Keratinocyte (primary cell): ENCODE measurements around the gene ZRSR2. TPM values are rescaled to one million over a fixed set of nuclear protein-coding genes. Genes with fewer than 3 reads are reported as not detected.

Experiments
- DNase-seq: peaks from one replicate; pipeline ENCODE4 v3.0.0-alpha.2; 2011; ENCODE audit warnings: low read depth, missing footprints, low spot score
- FAIRE-seq: peaks from 2 replicates; lab custom pipeline; 2011; peaks lifted over from hg19 to GRCh38; lab: Jason Lieb, UNC
- H2AFZ ChIP-seq: 2 replicates; pipeline ENCODE4 v1.6.0; 2012; ENCODE audit warnings: low read length, control low read depth, inconsistent platforms; ENCODE audit not compliant: control insufficient read depth
- H3K27ac ChIP-seq: 2 replicates; pipeline ENCODE4 v1.5.1; 2011; ENCODE audit warnings: low read length; ENCODE audit not compliant: control insufficient read depth, insufficient read depth
- H3K27me3 ChIP-seq: 3 replicates; pipeline ENCODE4 v1.6.0; 2011; ENCODE audit warnings: low read length; ENCODE audit not compliant: control insufficient read depth, insufficient read depth; ENCODE audit errors: extremely low read depth
- H3K36me3 ChIP-seq, 2 experiments: 2 replicates in 1 of 2; 3 replicates in 1 of 2; pipeline ENCODE4 v1.5.1; 2011; ENCODE audit warnings: low read length in 2 of 2, mild to moderate bottlenecking in 1 of 2; ENCODE audit not compliant: control insufficient read depth in 2 of 2, insufficient read depth in 2 of 2; ENCODE audit errors: extremely low read depth in 1 of 2
- H3K4me1 ChIP-seq: 3 replicates; pipeline ENCODE4 v1.5.1; 2011; ENCODE audit warnings: low read length; ENCODE audit not compliant: control insufficient read depth, insufficient read depth; ENCODE audit errors: extremely low read depth
- H3K4me2 ChIP-seq: 3 replicates; pipeline ENCODE4 v1.6.0; 2011; ENCODE audit warnings: low read depth, low read length; ENCODE audit not compliant: control insufficient read depth, insufficient read depth; ENCODE audit errors: extremely low read depth
- H3K4me3 ChIP-seq, 3 experiments: fragments of 200-600 bp in 1 of 3; sonication (generic) in 1 of 3; 2 replicates in 2 of 3; 3 replicates in 1 of 3; pipeline ENCODE4 v1.5.1; 2011 to 2016; ENCODE audit warnings: low read length in 3 of 3, mild to moderate bottlenecking in 3 of 3, control low read depth in 2 of 3, inconsistent platforms in 1 of 3, low read depth in 1 of 3, mixed read lengths in 1 of 3, mixed run types in 1 of 3, moderate library complexity in 1 of 3; ENCODE audit not compliant: control insufficient read depth in 2 of 3, insufficient read depth in 2 of 3; ENCODE audit errors: extremely low read depth in 1 of 3
- H3K79me2 ChIP-seq: 2 replicates; pipeline ENCODE4 v1.6.0; 2012; ENCODE audit warnings: low read length; ENCODE audit not compliant: control insufficient read depth, insufficient read depth
- H3K9ac ChIP-seq: 3 replicates; pipeline ENCODE4 v1.6.0; 2011; ENCODE audit warnings: low read length; ENCODE audit not compliant: control insufficient read depth, insufficient read depth; ENCODE audit errors: extremely low read depth
- H3K9me1 ChIP-seq: 3 replicates; pipeline ENCODE4 v1.6.0; 2011; ENCODE audit warnings: low read length; ENCODE audit not compliant: control insufficient read depth, insufficient read depth; ENCODE audit errors: extremely low read depth
- H3K9me3 ChIP-seq: 2 replicates; pipeline ENCODE4 v1.5.1; 2012; ENCODE audit warnings: low read depth, low read length; ENCODE audit not compliant: control insufficient read depth
- H4K20me1 ChIP-seq: 3 replicates; pipeline ENCODE4 v1.6.0; 2011; ENCODE audit warnings: low read length; ENCODE audit not compliant: control insufficient read depth, insufficient read depth; ENCODE audit errors: extremely low read depth
- CTCF ChIP-seq, 3 experiments: IDR thresholded peaks in 1 of 3; conservative IDR thresholded peaks in 1 of 3; optimal IDR thresholded peaks in 1 of 3; 2 replicates in 2 of 3; 3 replicates in 1 of 3; pipeline versions ENCODE3 to v1.5.1; 2011; ENCODE audit warnings: low read length in 3 of 3, mild to moderate bottlenecking in 3 of 3, moderate library complexity in 2 of 3, control low read depth in 1 of 3, inconsistent platforms in 1 of 3; ENCODE audit not compliant: insufficient read depth in 2 of 3; ENCODE audit errors: extremely low read depth in 1 of 3
- EZH2 ChIP-seq: IDR thresholded peaks from one replicate; pipeline ENCODE4 v1.6.1; 2012; ENCODE audit warnings: inconsistent platforms, mild to moderate bottlenecking, low read length, moderate library complexity
- dilution Hi-C: fragments of 300-500 bp; cut with MboI; formaldehyde crosslinking; loops from one replicate; pipeline ENCODE4 v1.7.0; 2020; ENCODE audit warnings: low sequenced_read_pairs; ENCODE audit not compliant: extremely low pct_ligation_motif_present
- polyA plus RNA-seq, 5 experiments: library from polyadenylated mRNA; depleted of rRNA in 3 of 5; stranded (reverse) in 3 of 5; stranded (forward) in 1 of 5; unstranded in 1 of 5; fragments of >200 nt; gene quantifications; 1 replicate in 1 of 5; 2 replicates in 3 of 5; 3 replicates in 1 of 5; pipeline versions ENCODE4 v1.2.1 to v1.2.3, GENCODE V29; 2011 to 2012; ENCODE audit warnings: missing spikeins in 2 of 5, low read depth in 1 of 5, low replicate concordance in 1 of 5

The ZRSR2 gene
- polyA plus RNA-seq, 1 donor (not counting 4 experiments of a cell fraction or from before 2014, with no cell fraction given), result 13.7 TPM

- no peak for FAIRE-seq
- no peaks in the 10 kb centered on the region for H4K20me1 ChIP-seq
- no peak overlapping the region for H3K4me3 ChIP-seq
- dilution Hi-C loops, result no loop called here
- no peaks in the 10 kb centered on the region for H3K79me2 ChIP-seq
- H3K9me3 ChIP-seq, result no peaks in the 10 kb centered on the region
- TF ChIP-seq CTCF (optimal IDR thresholded peaks at IDR 0.05 in 1 of 3, IDR thresholded peaks at IDR 0.05 in 1 of 3, conservative IDR thresholded peaks at IDR 0.05 in 1 of 3; ENCODE audit: extremely low read depth in 1 of 3, insufficient read depth in 2 of 3, low read length in 3 of 3), result no peak
- no peak for TF ChIP-seq EZH2
- no peaks in the 10 kb centered on the region for H3K27me3 ChIP-seq
- peaks cover 0 to 2% of the 10 kb centered on the region in 2 experiments for H3K36me3 ChIP-seq
- H3K4me2 ChIP-seq, result no peak overlapping the region
- no peak overlapping the region for H2AFZ ChIP-seq
- H3K9me1 ChIP-seq, result no peaks in the 10 kb centered on the region
- H3K27ac ChIP-seq, result no peak overlapping the region
- H3K9ac ChIP-seq, result no peak overlapping the region
- H3K4me1 ChIP-seq, result no peaks in the 10 kb centered on the region
- DNase-seq, result no peak
Observed at GRCh38 chrX:15781961-15782699, 8.2 kb upstream of the ZRSR2 start.

GRCh38 chrX:15785176-15785750 is 5.0 kb upstream of the ZRSR2 start:
- dilution Hi-C loops, result no loop called here
- Histone ChIP-seq H4K20me1 (no peaks in the 10 kb centered on the region), H3K4me1 (peaks cover 6% of the 10 kb centered on the region), H3K9me1 (no peaks in the 10 kb centered on the region), H3K27ac (no peak overlapping the region), H3K9me3 (no peaks in the 10 kb centered on the region), H3K4me2 (no peak overlapping the region), H3K4me3 (no peak overlapping the region), H3K9ac (no peak overlapping the region), H3K79me2 (no peaks in the 10 kb centered on the region), H2AFZ (no peak overlapping the region), H3K27me3 (no peaks in the 10 kb centered on the region), H3K36me3 (no peaks in the 10 kb centered on the region)
- TF ChIP-seq CTCF (optimal IDR thresholded peaks at IDR 0.05 in 1 of 3, IDR thresholded peaks at IDR 0.05 in 1 of 3, conservative IDR thresholded peaks at IDR 0.05 in 1 of 3; ENCODE audit: extremely low read depth in 1 of 3, insufficient read depth in 2 of 3, low read length in 3 of 3) (no peak), EZH2 (no peak)
- DNase-seq, result no peak
- FAIRE-seq, result no peak
